ENCODE results near the gene UBQLN3.

Gene UBQLN3

DNA sequence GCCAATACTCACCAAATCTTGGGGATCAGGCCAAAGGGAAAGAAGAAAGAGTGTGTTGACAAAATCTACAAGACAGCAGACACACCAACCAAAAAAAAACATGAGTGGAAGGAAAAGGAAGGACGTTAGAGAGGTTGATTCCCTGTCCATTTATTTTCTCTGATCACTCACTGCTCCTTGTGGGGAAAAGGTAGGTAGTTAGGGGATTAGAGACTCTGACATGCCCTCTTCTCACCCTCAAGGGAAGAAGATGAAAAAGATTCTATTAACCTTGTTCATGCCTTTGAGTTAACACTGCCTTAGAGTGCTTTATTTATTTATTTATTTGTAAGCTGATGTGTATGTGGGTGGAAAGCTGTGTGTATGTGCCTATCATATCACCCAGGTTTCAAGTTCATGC is 38.7 kb upstream of the UBQLN3 start, which contains the start of gene OR52H1:
Gene OR52H1, minus strand, starts transcription at position 101 of the 400 bp plus-strand sequence. CDS start 3,035 bp downstream, outside the sequence.
- no peak for DNase-seq
- Histone ChIP-seq H3K9me3 (ENCODE audit: severe bottlenecking) (no peaks in the 10 kb centered on the region), H3K27ac (no peak within 1 kb of the TSS), H3K27me3 (ENCODE audit: insufficient read depth, low read depth, severe bottlenecking) (no peaks in the 10 kb centered on the region), H3K36me3 (no peaks in the 10 kb centered on the region), H3K4me3 (ENCODE audit: low read depth, low read length) (no peak within 1 kb of the TSS)
- TF ChIP-seq CTCF (IDR thresholded peaks at IDR 0.05; ENCODE audit: low read depth, low read length), result no peak

- no peak for TF ChIP-seq CTCF (IDR thresholded peaks at IDR 0.05; ENCODE audit: low read depth, low read length)
Measured at GRCh38 chr11:5547982-5548381, 38.2 kb upstream of the UBQLN3 start.

GRCh38 chr11:5546457-5546856 is 36.7 kb upstream of the UBQLN3 start:
- Histone ChIP-seq H3K36me3 (no peaks in the 10 kb centered on the region), H3K27me3 (ENCODE audit: insufficient read depth, low read depth, severe bottlenecking) (no peaks in the 10 kb centered on the region), H3K9me3 (ENCODE audit: severe bottlenecking) (no peaks in the 10 kb centered on the region), H3K27ac (no peak overlapping the region), H3K4me3 (ENCODE audit: low read depth, low read length) (no peak overlapping the region)
- DNase-seq, result no peak
- TF ChIP-seq CTCF (IDR thresholded peaks at IDR 0.05; ENCODE audit: low read depth, low read length), result no peak

More at GRCh38 chr11:5547982-5548381, 38.2 kb upstream of the UBQLN3 start:
- no peaks in the 10 kb centered on the region for H3K27me3 ChIP-seq (ENCODE audit: insufficient read depth, low read depth, severe bottlenecking)
- H3K9me3 ChIP-seq (ENCODE audit: severe bottlenecking), result no peaks in the 10 kb centered on the region
- no peaks in the 10 kb centered on the region for H3K36me3 ChIP-seq
- H3K4me3 ChIP-seq (ENCODE audit: low read depth, low read length), result no peak overlapping the region
- no peak for DNase-seq
- H3K27ac ChIP-seq, result no peak overlapping the region

DNA sequence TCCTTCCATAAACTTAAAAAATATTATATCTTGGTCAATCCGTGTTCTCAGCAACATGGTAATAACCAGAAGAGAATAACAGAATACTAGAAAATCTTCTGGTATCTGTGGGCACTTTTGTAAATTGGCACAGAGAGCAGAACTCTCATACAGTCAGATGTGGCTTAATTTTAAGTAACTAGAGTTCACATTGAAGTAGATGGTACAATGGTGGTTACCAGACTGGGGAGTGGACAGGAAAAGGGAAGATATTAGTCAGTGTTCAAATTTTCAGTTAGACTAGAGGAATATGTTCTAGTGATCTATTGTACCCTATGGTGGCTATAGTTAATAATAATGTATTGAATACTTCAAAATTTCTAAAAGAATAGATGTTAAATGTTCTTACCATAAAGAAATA is 31.7 kb upstream of the UBQLN3 start:
- DNase-seq, result no peak
- Histone ChIP-seq H3K27me3 (ENCODE audit: insufficient read depth, low read depth, severe bottlenecking) (no peaks in the 10 kb centered on the region), H3K4me3 (ENCODE audit: low read depth, low read length) (no peak overlapping the region), H3K27ac (no peak overlapping the region), H3K9me3 (ENCODE audit: severe bottlenecking) (no peaks in the 10 kb centered on the region), H3K36me3 (no peaks in the 10 kb centered on the region)
- TF ChIP-seq CTCF (IDR thresholded peaks at IDR 0.05; ENCODE audit: low read depth, low read length), result no peak

DNA sequence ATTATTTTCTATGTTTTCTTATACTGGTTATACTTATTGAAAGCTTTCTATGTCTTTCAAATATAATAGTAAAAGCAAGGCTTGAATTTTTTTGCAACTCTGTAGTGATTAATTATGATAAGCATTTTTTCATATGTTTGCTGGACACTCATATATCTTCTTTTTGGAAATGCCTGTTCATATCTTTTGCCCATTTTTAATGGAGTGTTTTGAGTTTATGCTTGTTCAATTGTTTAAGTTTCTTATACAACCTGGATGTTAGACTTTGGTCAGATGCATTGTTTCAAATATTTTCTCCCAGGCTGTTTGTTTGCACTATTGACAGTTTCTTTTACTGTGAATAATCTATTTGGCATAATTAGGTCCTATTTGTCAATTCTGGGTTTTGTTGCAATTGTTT is 26.7 kb upstream of the UBQLN3 start:
- no peak for TF ChIP-seq CTCF (IDR thresholded peaks at IDR 0.05; ENCODE audit: low read depth, low read length)
- Histone ChIP-seq H3K9me3 (ENCODE audit: severe bottlenecking) (no peaks in the 10 kb centered on the region), H3K36me3 (no peaks in the 10 kb centered on the region), H3K27ac (no peak overlapping the region), H3K27me3 (ENCODE audit: insufficient read depth, low read depth, severe bottlenecking) (no peaks in the 10 kb centered on the region), H3K4me3 (ENCODE audit: low read depth, low read length) (no peak overlapping the region)
- no peak for DNase-seq

DNA sequence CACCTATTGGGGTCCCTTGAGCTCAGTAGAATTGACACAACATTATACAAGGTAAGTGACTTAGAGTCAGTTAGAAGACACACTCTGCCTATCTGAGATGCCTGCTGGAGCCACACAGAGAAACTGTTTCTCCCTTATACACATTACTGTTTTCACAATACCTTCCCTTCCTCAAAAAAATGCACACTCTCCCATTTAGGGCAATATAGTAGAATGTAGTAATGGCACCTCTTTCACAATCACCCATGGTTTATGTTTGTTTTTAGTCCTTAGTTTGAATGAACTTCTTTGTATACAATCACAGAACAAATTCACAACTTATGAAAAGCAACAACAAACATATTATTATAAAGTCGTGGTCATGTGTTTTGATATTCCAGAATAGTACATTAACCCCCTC is 24.3 kb upstream of the UBQLN3 start:
- H3K4me3 ChIP-seq (ENCODE audit: low read depth, low read length), result no peak overlapping the region
- H3K9me3 ChIP-seq (ENCODE audit: severe bottlenecking), result no peaks in the 10 kb centered on the region
- no peaks in the 10 kb centered on the region for H3K27me3 ChIP-seq (ENCODE audit: insufficient read depth, low read depth, severe bottlenecking)
- no peaks in the 10 kb centered on the region for H3K36me3 ChIP-seq
- DNase-seq, result no peak
- no peak overlapping the region for H3K27ac ChIP-seq
- TF ChIP-seq CTCF (IDR thresholded peaks at IDR 0.05; ENCODE audit: low read depth, low read length), result no peak
